HL-60 (cell line): ENCODE results near the gene TERT.

Experiments
- DNase-seq, 2 experiments: peaks; one replicate each; pipeline ENCODE4 v3.0.0-alpha.2; 2010 to 2020; ENCODE audit warnings: low read depth in 1 of 2, low spot score in 1 of 2
- H3K27ac ChIP-seq: fragments of 250-450 bp; sonication (Bioruptor Pico); replicated peaks from 2 replicates; pipeline ENCODE4 v1.5.1; 2020; ENCODE audit warnings: mild to moderate bottlenecking, moderate library complexity
- H3K27me3 ChIP-seq: fragments of 250-450 bp; sonication (Bioruptor Pico); 2 replicates; pipeline ENCODE4 v1.5.1; 2021; ENCODE audit warnings: mild to moderate bottlenecking, moderate library complexity; ENCODE audit not compliant: insufficient read depth, poor library complexity, severe bottlenecking
- H3K4me3 ChIP-seq: replicated peaks from 2 replicates; pipeline ENCODE4 v1.5.1; 2011; ENCODE audit warnings: mild to moderate bottlenecking, control low read depth, low read length; ENCODE audit not compliant: insufficient read depth
- CTCF ChIP-seq: IDR thresholded peaks from one replicate; pipeline ENCODE4 v1.5.1; 2011; ENCODE audit warnings: low read length, control low read depth, inconsistent platforms; ENCODE audit not compliant: insufficient read depth
- GABPA ChIP-seq: IDR thresholded peaks from 2 replicates; pipeline ENCODE4 v1.6.1; 2012; ENCODE audit warnings: low read depth
- POLR2AphosphoS5 ChIP-seq: IDR thresholded peaks from 2 replicates; pipeline ENCODE4 v1.6.1; 2012; ENCODE audit warnings: low read depth
- REST ChIP-seq: IDR thresholded peaks from 2 replicates; pipeline ENCODE4 v1.6.1; 2012; ENCODE audit warnings: low read depth; ENCODE audit not compliant: insufficient replicate concordance
- SPI1 ChIP-seq: IDR thresholded peaks from 2 replicates; pipeline ENCODE4 v1.6.1; 2012; ENCODE audit warnings: low read depth, mild to moderate bottlenecking, borderline replicate concordance

Gene TERT

GRCh38 chr5:1338196-1338490 is 43.3 kb upstream of the TERT start:
- Histone ChIP-seq H3K27me3 (no peaks in the 10 kb centered on the region), H3K27ac (no peak overlapping the region), H3K4me3 (no peak overlapping the region)
- DNase-seq, result no peak
- TF ChIP-seq GABPA (no peak), POLR2AphosphoS5 (no peak), CTCF (no peak), SPI1 (no peak), REST (no peak)

GRCh38 chr5:1337489-1338195 is 42.8 kb upstream of the TERT start:
- TF ChIP-seq CTCF, result no peak
- no peak for TF ChIP-seq POLR2AphosphoS5
- no peak for TF ChIP-seq GABPA
- no peak for TF ChIP-seq SPI1
- TF ChIP-seq REST, result no peak
- DNase-seq, result no peak
- H3K4me3 ChIP-seq, result no peak overlapping the region
- H3K27ac ChIP-seq, result no peak overlapping the region
- H3K27me3 ChIP-seq, result no peaks in the 10 kb centered on the region

GRCh38 chr5:1336749-1337488 is 42.1 kb upstream of the TERT start:
- DNase-seq, result no peak
- Histone ChIP-seq H3K4me3 (no peak overlapping the region), H3K27ac (no peak overlapping the region), H3K27me3 (no peaks in the 10 kb centered on the region)
- TF ChIP-seq POLR2AphosphoS5, result no peak
- no peak for TF ChIP-seq SPI1
- TF ChIP-seq REST, result no peak
- no peak for TF ChIP-seq GABPA
- no peak for TF ChIP-seq CTCF
